GM19193 (cell line): ENCODE data around the gene RCAN1.

Experiments
- POLR2A ChIP-seq: IDR thresholded peaks from 4 replicates; pipeline ENCODE4 v1.6.1; 2011; ENCODE audit not compliant: insufficient read depth, insufficient read length; ENCODE audit errors: extremely low read depth

The RCAN1 gene

GRCh38 chr21:34546542-34546941, 68.4 kb downstream of the RCAN1 start:
- no peak for TF ChIP-seq POLR2A

GRCh38 chr21:34545079-34545884, 69.6 kb downstream of the RCAN1 start:
- TF ChIP-seq POLR2A, result peak; percentile 45

DNA sequence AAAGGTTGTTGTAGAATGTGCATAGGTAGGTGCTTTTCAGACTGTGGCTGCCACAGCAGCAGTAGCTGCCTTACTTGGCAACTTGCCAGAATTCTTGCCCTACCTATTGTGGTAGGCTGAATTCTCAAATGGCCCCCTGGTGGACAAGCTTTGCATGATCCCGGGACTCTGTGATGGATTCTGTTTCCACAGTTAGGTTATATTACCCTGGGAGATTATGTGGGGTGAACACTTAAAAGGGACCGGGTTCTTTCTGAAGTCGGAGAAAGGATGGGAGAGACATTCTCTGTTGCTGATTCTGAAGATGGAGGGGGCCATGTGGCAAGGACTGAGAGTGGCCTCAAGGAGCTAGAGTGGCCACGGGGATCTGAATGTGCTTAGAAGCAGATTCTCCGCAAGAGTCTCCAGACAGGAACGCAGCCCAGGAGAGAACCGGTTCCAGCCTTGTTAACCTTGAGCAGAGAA, 70.8 kb downstream of the RCAN1 start:
- TF ChIP-seq POLR2A, result no peak

DNA sequence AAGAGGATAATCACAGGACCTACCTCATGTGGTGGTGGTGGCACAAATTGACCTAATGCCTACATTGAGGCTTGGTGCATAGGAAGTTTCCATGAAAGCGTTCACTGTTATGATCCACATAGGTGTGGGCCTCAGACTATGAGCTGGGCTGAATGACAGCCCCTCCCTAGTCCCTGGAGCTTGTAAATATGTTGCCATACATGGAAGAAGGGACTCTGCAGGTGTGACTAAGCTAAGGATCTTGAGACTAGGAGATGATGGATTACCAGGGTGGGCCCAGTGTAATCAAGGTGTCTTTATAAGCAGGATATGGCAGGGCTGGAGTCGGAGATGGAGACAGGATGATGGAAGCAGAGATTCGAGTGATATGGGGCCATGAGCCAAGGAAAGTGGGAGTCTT, 71.9 kb downstream of the RCAN1 start:
- no peak for TF ChIP-seq POLR2A

DNA sequence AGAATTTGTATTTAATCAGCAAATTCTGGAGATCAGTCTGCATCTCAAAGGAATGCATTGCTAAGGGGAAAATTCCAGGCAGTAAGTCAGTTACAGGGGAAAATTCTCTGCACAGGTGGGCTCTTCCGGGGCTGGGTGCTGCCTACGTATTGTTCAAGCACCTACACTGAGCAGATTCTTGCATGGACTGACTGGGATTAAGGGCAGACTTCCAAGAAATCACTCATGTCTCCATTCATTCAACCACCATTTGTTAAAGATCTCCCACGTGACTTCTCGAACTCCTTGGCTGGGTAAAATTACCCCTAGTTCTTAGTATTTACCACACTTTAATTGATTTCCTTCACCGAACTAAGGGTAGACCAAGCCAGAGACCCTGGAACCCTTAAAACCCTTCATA, 74.7 kb downstream of the RCAN1 start:
- TF ChIP-seq POLR2A, result no peak

GRCh38 chr21:34537838-34538237, 77.1 kb downstream of the RCAN1 start:
- no peak for TF ChIP-seq POLR2A

DNA sequence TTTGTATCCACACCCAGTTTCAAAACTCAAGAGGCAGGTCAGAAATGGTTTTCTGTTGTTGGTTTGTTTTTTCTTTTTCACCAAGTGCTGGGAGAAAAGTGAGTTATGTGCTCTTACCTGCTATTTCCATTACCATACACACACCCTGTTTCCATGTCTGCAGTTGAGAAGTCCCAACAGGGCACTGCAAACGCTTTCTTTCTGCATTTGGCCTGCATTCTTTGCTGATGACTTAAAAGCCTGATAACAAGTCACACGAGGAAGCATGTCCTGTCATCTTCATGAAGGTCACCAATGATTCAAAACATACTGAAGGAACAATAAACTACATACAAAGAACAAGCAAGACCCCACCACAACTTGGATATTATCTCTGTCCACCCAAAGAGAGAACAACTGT, 78.1 kb downstream of the RCAN1 start:
- TF ChIP-seq POLR2A, result no peak

DNA sequence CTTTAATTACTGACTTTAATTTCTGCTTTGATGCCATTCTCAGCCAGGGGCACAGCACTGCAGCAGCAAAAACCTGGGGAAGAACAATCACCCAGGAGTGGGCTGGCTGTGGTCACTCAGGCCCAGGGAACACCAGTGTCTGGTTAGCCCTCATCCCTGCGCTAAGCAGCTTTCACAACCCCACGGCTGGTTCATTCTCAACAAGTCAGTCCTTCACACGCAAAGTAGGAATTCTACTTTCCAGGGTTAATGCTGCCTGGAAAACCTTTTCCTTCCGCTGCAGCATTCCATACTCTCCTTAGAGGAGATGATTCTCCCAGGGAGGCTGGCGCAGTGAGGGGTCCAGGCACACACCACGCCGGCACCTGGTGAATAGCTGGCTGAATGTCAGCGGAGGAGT, 78.6 kb downstream of the RCAN1 start:
- TF ChIP-seq POLR2A, result no peak

DNA sequence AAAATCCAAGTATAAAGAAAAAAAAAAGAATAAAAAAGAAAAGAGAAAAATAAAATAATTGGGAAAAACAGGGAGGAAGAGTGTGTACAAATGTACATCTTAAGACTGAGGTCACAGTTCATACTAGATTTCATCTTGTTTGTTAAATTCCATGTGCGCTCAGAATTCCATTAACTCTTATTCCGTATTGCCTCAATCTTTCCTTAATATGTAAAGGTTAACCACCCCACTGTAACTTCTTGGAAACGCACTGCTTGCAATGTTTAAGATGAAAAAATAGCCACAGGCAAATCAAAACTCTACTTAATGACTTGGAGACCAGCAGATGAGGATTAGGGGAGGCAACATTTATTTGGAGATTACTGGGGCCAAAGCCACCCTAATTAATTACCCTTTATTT, 79.0 kb downstream of the RCAN1 start:
- no peak for TF ChIP-seq POLR2A

GRCh38 chr21:34534522-34534921, 80.4 kb downstream of the RCAN1 start:
- TF ChIP-seq POLR2A, result no peak

GRCh38 chr21:34533938-34534337, 81.0 kb downstream of the RCAN1 start:
- no peak for TF ChIP-seq POLR2A

GRCh38 chr21:34531399-34531798, 83.5 kb downstream of the RCAN1 start:
- TF ChIP-seq POLR2A, result no peak

DNA sequence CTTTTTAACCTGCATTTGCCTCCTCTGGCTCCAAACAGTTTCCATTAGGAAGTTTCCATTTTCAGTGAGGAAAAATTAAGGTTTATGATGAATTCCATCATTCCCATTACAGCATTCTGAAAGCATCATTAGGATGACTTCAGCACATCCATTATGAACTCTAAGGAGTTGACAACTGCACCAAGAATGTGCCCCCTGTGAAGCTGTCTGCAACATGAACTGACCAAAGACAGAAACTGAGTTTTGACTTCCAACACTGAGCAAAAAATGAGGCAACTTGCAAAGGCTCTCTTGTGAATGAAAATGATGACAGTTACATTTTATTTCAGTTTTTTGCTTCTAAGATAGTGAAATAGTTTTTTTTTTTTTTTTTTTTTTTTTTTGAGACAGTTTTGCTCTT, 84.7 kb downstream of the RCAN1 start:
- no peak for TF ChIP-seq POLR2A

DNA sequence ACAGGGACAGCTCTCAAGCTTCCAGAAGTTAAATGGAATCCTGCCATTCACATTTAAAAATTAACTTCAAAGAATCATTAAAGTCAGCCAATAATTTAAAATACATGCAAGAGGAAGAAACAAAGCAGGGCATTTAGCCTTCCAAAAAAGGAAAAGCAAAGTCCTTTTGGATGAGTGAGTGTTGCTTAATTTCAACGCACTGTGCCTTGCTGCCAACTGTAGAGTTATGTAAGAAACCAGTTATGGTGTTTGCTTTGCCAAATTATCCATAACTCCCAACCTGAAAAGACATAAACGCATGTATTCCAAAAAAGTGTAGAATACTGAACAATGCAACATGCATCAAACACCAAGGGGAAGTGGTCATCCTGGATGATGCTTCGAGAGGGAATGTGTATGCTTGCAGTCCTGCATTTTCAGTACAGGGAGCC, 86.8 kb downstream of the RCAN1 start:
- TF ChIP-seq POLR2A, result no peak

DNA sequence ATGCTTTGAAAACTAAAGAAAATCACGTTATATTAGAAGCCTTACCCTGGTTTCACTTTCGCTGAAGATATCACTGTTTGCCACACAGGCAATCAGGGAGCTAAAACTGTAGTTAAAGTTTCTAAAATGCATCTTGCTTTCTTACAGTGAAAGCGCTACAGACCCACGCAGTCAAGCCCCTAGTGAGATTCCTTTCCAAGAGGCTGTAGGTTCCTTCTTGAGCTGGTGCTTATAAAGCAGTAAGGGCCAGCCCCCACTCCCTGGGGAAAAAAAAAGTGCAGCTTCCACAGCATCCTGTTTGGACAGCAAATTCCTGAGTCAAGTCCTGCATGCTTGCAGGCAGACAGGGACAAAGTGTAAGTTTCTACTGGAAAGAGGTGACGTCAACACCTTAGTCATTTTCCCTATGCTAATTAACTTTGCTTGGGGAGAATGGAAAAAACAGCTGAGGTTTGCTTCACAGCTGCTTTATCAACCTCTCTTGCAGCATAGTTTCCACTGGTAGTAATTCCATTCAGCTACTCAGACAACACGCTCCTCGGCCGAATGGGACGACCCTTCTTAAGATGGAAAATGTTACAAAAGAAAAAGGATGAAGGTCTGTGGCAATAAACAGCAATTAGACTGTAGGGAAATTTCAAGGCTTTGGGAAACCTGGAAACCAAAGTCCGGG, 88.2 kb downstream of the RCAN1 start:
- no peak for TF ChIP-seq POLR2A

DNA sequence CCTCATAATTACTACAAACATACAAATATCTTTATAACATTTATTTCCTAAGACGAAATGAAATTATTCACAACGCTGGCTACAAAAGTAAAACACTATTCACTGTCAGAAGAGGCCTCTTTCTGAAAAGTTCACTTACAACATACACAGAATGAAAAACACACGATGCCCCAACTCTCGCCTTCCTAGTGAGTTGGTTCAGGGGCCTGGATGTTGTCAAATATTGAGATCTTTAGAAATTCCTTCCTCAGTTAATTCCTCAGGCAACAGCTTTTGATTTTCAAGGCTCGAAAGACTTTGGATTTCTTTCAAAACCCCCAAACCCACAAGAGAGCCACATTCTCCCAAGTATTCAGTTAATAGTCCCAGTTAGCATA, 88.7 kb downstream of the RCAN1 start:
- TF ChIP-seq POLR2A, result no peak
